ENCODE data around the gene DOLPP1. TPM values are rescaled to one million over a fixed set of nuclear protein-coding genes. Genes with fewer than 3 reads are reported as not detected.
"Not testable (repeated sequence)": the region's sequence is repeated elsewhere in the genome, so short reads cannot be mapped to it uniquely, and the experiment has no call there.

Gene DOLPP1
- total RNA-seq, 1 experiment from 2014 or later = 16.1 TPM

DNA sequence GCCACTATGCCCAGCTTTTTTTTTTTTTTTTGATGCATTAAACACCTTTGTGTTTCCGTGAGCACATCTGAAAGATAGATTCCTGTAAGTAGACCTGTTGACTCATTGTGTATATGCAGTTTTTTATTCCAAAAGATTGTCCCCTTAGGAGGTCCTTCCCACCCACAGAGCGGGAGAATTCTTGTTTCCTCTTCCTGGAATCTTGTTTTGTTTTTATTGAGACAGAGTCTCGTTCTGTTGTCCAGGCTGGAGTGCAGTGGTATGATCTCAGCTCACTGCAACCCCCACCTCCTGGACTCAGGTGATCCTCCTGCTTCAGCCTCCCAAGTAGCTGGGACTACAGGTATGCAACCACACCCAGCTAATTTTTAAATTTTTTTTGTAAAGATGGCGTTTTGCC, 37.9 kb downstream of the DOLPP1 start:
- no peaks in the 10 kb centered on the region for H3K27me3 Mint-ChIP-seq (ENCODE audit: unreplicated experiment)
- H3K36me3 Mint-ChIP-seq (ENCODE audit: insufficient read depth, unreplicated experiment) = peaks cover 6% of the 10 kb centered on the region
- intact Hi-C loops (cut with micrococcal nuclease; ENCODE audit: unreplicated experiment) = no loop called here
- CTCF ChIA-PET = interaction anchor here (0.9 kb wide), 1 partner anchor 13 kb away, joined by 3 read pairs; no protein-coding TSS in a partner anchor
- no peak overlapping the region for H3K4me3 Mint-ChIP-seq (ENCODE audit: low read depth, unreplicated experiment)
- no peak for TF ChIP-seq CTCF (IDR thresholded peaks at IDR 0.05; ENCODE audit: unreplicated experiment)
- no peaks in the 10 kb centered on the region for H3K9me3 Mint-ChIP-seq (ENCODE audit: low read depth, unreplicated experiment)
- no TSS peak for BruUV-seq (replicated peaks)
- DNase-seq = no peak
- peaks cover 8% of the 10 kb centered on the region for H3K4me1 Mint-ChIP-seq (ENCODE audit: low read depth, unreplicated experiment)
- no peak overlapping the region for H3K27ac Mint-ChIP-seq (ENCODE audit: unreplicated experiment)

DNA sequence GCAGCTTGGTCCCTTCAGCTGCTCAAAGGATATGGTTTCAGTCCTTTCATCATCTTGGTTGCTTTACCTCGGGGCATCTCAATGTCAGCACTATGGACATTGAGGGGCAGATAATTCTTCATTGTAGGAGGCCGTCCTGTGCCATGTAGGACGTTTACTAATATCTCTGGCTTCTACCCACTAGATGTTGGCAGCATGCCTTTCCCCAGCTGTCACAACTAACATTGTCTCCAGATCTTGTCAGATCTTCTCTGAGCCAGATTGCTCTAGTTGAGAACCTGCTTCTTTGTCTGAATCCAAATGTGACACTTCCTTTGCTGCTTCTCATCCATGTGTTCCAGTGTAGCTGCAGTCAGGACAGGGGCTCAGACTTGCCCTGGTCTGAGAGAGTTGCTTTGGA, 40.6 kb downstream of the DOLPP1 start:
- H3K27ac Mint-ChIP-seq (ENCODE audit: unreplicated experiment) = no peak overlapping the region
- peaks cover 12% of the 10 kb centered on the region for H3K36me3 Mint-ChIP-seq (ENCODE audit: insufficient read depth, unreplicated experiment)

DNA sequence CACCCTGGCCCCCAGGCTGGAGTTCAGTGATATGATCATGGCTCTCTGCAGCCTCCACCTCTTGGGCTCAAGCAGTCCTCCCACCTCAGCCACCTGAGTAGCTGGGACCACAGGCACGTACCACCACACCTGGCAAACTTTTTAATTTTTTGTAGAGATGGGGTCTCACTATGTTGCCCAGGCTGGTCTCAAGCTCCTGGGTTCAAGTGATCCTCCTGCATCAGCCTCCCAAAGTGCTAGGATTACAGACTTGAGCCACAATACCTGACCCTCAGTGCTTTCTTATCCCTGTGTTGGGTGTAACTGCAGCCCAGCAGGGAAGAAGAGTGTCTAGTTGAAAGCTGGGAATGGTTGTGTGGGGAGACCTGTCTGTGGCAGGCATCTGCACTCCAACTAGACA, 41.2 kb downstream of the DOLPP1 start:
- Mint-ChIP-seq H3K27ac (ENCODE audit: unreplicated experiment) (no peak overlapping the region), H3K9me3 (ENCODE audit: low read depth, unreplicated experiment) (no peaks in the 10 kb centered on the region), H3K36me3 (ENCODE audit: insufficient read depth, unreplicated experiment) (peaks cover 12% of the 10 kb centered on the region), H3K27me3 (ENCODE audit: unreplicated experiment) (no peaks in the 10 kb centered on the region), H3K4me3 (ENCODE audit: low read depth, unreplicated experiment) (no peak overlapping the region), H3K4me1 (ENCODE audit: low read depth, unreplicated experiment) (no peaks in the 10 kb centered on the region)
- DNase-seq = no peak
- CTCF ChIA-PET = no interaction called here
- BruUV-seq (replicated peaks) = no TSS peak
- TF ChIP-seq CTCF (IDR thresholded peaks at IDR 0.05; ENCODE audit: unreplicated experiment) = no peak
- intact Hi-C loops (cut with micrococcal nuclease; ENCODE audit: unreplicated experiment) = no loop called here

More for the DNA sequence above, 40.6 kb downstream of the DOLPP1 start:
- CTCF ChIA-PET = interaction anchor here (0.6 kb wide), 1 partner anchor 53 kb away, joined by 3 read pairs; no protein-coding TSS in a partner anchor
- TF ChIP-seq CTCF (IDR thresholded peaks at IDR 0.05; ENCODE audit: unreplicated experiment) = no peak
- Mint-ChIP-seq H3K27me3 (ENCODE audit: unreplicated experiment) (no peaks in the 10 kb centered on the region), H3K4me1 (ENCODE audit: low read depth, unreplicated experiment) (no peaks in the 10 kb centered on the region), H3K9me3 (ENCODE audit: low read depth, unreplicated experiment) (no peaks in the 10 kb centered on the region), H3K4me3 (ENCODE audit: low read depth, unreplicated experiment) (no peak overlapping the region)
- no peak for DNase-seq
- BruUV-seq (replicated peaks) = no TSS peak
- intact Hi-C loops (cut with micrococcal nuclease; ENCODE audit: unreplicated experiment) = no loop called here

DNA sequence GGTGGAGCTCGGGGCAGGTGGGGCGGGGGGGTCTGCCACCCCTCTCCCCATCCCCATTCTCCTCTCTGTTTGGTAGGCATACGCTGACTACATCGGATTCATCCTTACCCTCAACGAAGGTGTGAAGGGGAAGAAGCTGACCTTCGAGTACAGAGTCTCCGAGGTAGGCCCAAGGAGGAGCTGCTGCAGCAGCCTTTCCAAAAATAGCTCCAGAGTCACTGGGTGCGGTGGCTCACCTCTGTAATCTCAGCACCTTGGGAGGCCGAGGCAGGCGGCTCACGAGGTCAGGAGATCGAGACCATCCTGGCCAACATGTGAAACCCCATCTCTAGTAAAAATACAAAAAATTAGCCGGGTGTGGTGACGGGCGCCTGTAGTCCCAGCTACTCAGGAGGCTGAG, 42.1 kb downstream of the DOLPP1 start:
- not testable (repeated sequence) for H3K9me3 Mint-ChIP-seq (ENCODE audit: low read depth, unreplicated experiment); H3K27me3 Mint-ChIP-seq (ENCODE audit: unreplicated experiment)
- CTCF ChIA-PET = interaction anchor here (0.6 kb wide), 1 partner anchor 500 kb away, joined by 3 read pairs; no protein-coding TSS in a partner anchor

DNA sequence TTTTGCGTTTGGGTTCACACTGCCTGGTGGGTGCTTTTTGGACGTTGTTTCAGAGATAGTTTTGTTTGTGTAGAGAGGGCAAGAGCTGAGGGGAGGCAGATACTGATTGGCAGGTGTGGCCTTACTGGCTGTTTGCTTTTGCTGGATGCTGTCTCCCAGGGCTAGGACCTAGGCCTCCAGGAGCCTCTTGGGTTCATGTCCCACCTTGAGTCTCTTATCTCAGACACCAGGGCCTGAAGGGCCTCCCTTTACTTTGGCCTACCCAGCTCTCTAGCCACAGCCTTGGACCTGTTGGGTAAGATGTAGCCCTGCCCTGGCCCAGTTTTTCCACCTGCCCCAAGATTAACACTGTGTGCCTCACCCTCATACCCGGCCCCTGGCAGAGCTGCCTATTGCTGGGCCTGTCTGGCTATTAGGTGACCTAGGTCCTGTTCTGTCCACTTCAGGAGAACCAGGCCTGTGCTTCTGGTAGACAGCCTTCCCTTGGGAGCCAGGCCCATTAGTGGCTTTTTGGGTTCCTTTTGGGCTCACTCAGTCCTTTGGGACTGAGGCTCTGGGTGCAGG, 43.7 kb downstream of the DOLPP1 start:
- CTCF ChIA-PET = interaction anchor here (0.5 kb wide), 1 partner anchor 95 kb away, joined by 3 read pairs; no protein-coding TSS in a partner anchor
- Mint-ChIP-seq H3K4me1 (ENCODE audit: low read depth, unreplicated experiment) (no peaks in the 10 kb centered on the region), H3K36me3 (ENCODE audit: insufficient read depth, unreplicated experiment) (peaks cover 17% of the 10 kb centered on the region), H3K27me3 (ENCODE audit: unreplicated experiment) (no peaks in the 10 kb centered on the region), H3K9me3 (ENCODE audit: low read depth, unreplicated experiment) (no peaks in the 10 kb centered on the region), H3K4me3 (ENCODE audit: low read depth, unreplicated experiment) (no peak overlapping the region), H3K27ac (ENCODE audit: unreplicated experiment) (no peak overlapping the region)
- no TSS peak for BruUV-seq (replicated peaks)
- TF ChIP-seq CTCF (IDR thresholded peaks at IDR 0.05; ENCODE audit: unreplicated experiment) = no peak
- DNase-seq = no peak
- intact Hi-C loops (cut with micrococcal nuclease; ENCODE audit: unreplicated experiment) = no loop called here

More for the DNA sequence above, 42.1 kb downstream of the DOLPP1 start:
- H3K27ac Mint-ChIP-seq (ENCODE audit: unreplicated experiment); H3K4me3 Mint-ChIP-seq (ENCODE audit: low read depth, unreplicated experiment); intact Hi-C loops (cut with micrococcal nuclease; ENCODE audit: unreplicated experiment); BruUV-seq (replicated peaks); H3K4me1 Mint-ChIP-seq (ENCODE audit: low read depth, unreplicated experiment); DNase-seq: not testable (repeated sequence)
- H3K36me3 Mint-ChIP-seq (ENCODE audit: insufficient read depth, unreplicated experiment) = peaks cover 12% of the 10 kb centered on the region
